Uterus (tissue), 4 donors: ENCODE results near the gene CTDNEP1. TPM values are rescaled to one million over a fixed set of nuclear protein-coding genes. Genes with fewer than 3 reads are reported as not detected.

Experiments
- DNase-seq, 2 donors: peaks; one replicate each; pipeline ENCODE4 v3.0.0-alpha.2; 2019 to 2020
- H3K27ac ChIP-seq, 2 donors: fragments of 200-600 bp; sonication (generic); 1 replicate in 1 of 2; 2 replicates in 1 of 2; pipeline ENCODE4 v1.5.1; 2016 to 2018
- H3K27me3 ChIP-seq, 2 donors: fragments of 200-600 bp; sonication (generic); one replicate each; pipeline ENCODE4 v1.5.1; 2018 to 2019; ENCODE audit warnings: control low read depth in 1 of 2
- H3K36me3 ChIP-seq, 2 donors: fragments of 200-600 bp; sonication (generic); one replicate each; pipeline ENCODE4 v1.5.1; 2019; ENCODE audit warnings: control low read depth in 1 of 2
- H3K4me1 ChIP-seq, 2 donors: fragments of 200-600 bp; sonication (generic); one replicate each; pipeline ENCODE4 v1.5.1; 2018 to 2019; ENCODE audit warnings: control low read depth in 1 of 2
- H3K4me3 ChIP-seq, 2 donors: fragments of 200-600 bp; sonication (generic); 1 replicate in 1 of 2; 2 replicates in 1 of 2; pipeline ENCODE4 v1.5.1; 2018 to 2019; ENCODE audit warnings: mild to moderate bottlenecking in 1 of 2
- H3K9me3 ChIP-seq, 2 donors: fragments of 200-600 bp; sonication (generic); one replicate each; pipeline ENCODE4 v1.5.1; 2019; ENCODE audit warnings: control low read depth in 1 of 2
- POLR2A ChIP-seq, 2 donors: fragments of 450-650 bp; IDR thresholded peaks; one replicate each; pipeline ENCODE4 v1.6.1; 2016; ENCODE audit warnings: antibody characterized with exemption in 2 of 2, mild to moderate bottlenecking in 1 of 2, moderate library complexity in 1 of 2
- intact Hi-C: fragments of 100-400 bp; cut with DNase I; formaldehyde crosslinking; loops from one replicate; pipeline ENCODE4 v1.15.1; 2023; ENCODE audit warnings: low total_unique reads
- total RNA-seq, 4 donors: library from RNA; depleted of rRNA in 3 of 4; stranded (reverse); fragments of >200 nt in 3 of 4; gene quantifications; one replicate each; pipeline versions ENCODE4 v1.1.0 to v1.2.4, GENCODE V29; 2014 to 2023
- TF ChIP-seq, protein P1 (sequence below), 4 experiments: fragments of 200-600 bp in 2 of 4; fragments of 450-650 bp in 2 of 4; sonication (generic) in 2 of 4; IDR thresholded peaks; one replicate each; pipeline ENCODE4 v1.5.1; 2016 to 2019; ENCODE audit warnings: antibody characterized with exemption in 4 of 4, mild to moderate bottlenecking in 2 of 4, moderate library complexity in 1 of 4
- donor health status: DM: yes; HTN: yes; CAD: no.

Gene CTDNEP1
- total RNA-seq, 4 donors from 2014 or later: 13.8 to 115 (median 37.2) TPM

DNA sequence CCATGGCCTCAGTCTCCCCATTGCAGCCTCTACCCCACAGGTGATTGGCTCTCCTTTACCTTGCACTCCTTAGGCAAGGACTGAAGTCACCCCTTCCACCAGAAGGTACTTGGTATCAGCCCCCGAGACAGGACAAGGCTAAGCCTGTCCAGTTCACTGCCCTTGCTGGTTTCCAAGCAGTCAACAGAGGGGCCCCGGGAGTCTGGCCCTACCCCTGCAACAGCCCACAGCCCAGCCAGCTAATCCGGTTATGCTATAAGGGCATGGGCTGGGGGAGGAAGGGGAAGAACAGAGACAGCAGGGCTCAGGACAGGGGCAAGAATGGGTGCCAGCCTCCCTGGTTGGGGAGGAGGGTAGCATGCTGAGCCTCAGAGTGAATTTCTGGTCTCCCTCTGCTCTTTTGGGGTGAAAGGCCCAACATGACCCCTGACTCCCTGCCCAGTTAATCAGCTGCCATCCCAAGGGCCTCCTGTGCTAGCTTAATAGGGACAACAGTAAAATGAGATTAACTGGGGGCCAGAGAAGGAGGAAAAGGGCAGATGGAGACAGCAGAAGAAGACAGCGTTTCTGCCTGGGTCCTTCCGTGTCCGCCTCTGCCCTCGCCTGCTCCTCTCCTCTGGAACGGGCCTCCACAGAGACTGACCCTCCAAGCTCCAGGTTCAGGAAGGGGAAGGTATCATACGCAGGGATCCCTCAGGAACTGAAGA lies 42.6 kb downstream of the CTDNEP1 start:
- H3K36me3 ChIP-seq: no peaks in the 10 kb centered on the region
- H3K9me3 ChIP-seq: no peaks in the 10 kb centered on the region
- intact Hi-C loops: no loop called here
- no peak overlapping the region for H3K4me3 ChIP-seq
- H3K4me1 ChIP-seq: peaks cover 0 to 17% of the 10 kb centered on the region in 2 donors
- no peak for DNase-seq
- H3K27me3 ChIP-seq: no peaks in the 10 kb centered on the region
- no peak for TF ChIP-seq POLR2A (IDR thresholded peaks at IDR 0.05)
- TF ChIP-seq, protein P1, sequence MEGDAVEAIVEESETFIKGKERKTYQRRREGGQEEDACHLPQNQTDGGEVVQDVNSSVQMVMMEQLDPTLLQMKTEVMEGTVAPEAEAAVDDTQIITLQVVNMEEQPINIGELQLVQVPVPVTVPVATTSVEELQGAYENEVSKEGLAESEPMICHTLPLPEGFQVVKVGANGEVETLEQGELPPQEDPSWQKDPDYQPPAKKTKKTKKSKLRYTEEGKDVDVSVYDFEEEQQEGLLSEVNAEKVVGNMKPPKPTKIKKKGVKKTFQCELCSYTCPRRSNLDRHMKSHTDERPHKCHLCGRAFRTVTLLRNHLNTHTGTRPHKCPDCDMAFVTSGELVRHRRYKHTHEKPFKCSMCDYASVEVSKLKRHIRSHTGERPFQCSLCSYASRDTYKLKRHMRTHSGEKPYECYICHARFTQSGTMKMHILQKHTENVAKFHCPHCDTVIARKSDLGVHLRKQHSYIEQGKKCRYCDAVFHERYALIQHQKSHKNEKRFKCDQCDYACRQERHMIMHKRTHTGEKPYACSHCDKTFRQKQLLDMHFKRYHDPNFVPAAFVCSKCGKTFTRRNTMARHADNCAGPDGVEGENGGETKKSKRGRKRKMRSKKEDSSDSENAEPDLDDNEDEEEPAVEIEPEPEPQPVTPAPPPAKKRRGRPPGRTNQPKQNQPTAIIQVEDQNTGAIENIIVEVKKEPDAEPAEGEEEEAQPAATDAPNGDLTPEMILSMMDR (IDR thresholded peaks at IDR 0.05): no peak
- no peak overlapping the region for H3K27ac ChIP-seq

DNA sequence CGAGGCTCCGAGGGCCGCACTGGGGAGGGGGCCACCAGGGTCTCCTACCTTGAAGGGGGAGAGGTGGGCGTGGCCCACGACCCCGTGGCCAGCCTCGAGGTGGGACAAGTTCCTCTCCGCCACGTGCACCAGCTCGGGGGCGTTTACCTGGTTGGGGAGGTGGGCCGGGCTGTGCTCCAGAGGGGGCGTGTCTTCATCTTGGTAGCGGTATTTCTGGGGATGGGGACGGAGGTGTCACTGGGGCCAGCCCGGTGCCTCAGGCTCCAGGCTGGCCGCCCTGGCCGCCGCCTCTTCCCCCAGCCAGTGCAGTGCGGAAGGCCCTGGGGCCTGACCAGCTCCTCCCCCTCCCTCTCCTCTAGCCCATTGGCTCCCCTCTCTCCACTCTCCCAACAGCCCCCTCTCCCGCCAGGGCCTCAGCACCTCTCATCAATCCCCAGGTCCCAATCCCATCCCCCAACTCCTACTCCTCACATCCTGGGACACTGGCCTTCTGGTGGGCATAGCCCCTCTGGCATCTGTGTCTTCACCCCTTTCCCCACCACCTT lies 43.4 kb downstream of the CTDNEP1 start:
- Histone ChIP-seq H3K4me3 (no peak overlapping the region), H3K27ac (peak overlapping the region; percentile 80 to 84), H3K27me3 (no peaks in the 10 kb centered on the region), H3K9me3 (no peaks in the 10 kb centered on the region), H3K36me3 (no peaks in the 10 kb centered on the region), H3K4me1 (peaks cover 0 to 12% of the 10 kb centered on the region in 2 donors)
- TF ChIP-seq POLR2A (IDR thresholded peaks at IDR 0.05): no peak
- TF ChIP-seq, protein P1 (IDR thresholded peaks at IDR 0.05): no peak
- intact Hi-C loops: no loop called here
- no peak for DNase-seq

DNA sequence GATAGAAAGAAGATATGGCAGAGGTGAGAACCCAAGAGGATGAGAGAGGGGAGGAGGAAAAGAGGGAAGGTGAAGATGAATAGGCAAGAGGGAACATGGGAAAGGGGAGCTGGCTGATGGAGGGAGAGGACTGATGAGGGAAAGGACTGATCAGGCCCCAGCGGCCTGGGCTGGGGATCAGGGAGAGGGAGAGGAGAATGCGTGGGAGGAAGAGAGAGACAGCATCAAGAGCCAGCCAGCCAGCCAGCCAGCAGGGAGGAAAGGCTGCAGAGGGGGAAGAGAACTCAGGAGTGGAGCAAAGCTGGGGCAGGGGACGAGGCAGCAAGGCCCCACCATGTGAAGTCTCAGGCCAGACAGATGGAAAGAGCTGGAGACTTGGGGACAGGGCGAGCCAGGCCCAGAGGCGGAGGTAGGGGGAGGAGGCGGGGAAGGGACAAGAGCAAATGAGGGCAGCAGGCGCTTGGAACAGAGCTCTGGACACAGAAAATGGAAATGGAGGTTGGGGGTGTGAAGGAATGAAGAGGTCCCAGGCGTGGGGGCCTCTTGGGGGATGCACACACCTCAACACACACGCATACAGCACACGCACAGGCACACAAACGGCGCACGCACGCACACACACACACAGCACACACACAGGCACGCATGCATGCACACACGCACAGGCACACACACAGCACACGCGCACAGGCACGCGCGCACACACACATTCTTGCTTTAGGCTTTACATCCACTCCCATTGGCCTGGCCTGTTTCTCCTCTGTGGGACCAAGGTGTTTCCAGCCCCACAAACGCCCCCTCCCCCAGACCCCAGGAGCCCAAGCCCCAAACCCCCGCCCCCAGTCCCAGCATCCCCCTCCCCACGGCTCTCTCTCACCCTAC lies 44.2 kb downstream of the CTDNEP1 start:
- TF ChIP-seq, protein P1 (IDR thresholded peaks at IDR 0.05): no peak
- no peak for TF ChIP-seq POLR2A (IDR thresholded peaks at IDR 0.05)
- Histone ChIP-seq H3K27me3 (no peaks in the 10 kb centered on the region), H3K4me3 (no peak overlapping the region), H3K4me1 (peaks cover 0 to 12% of the 10 kb centered on the region in 2 donors), H3K27ac (peak overlapping the region; percentile 80 to 84), H3K9me3 (no peaks in the 10 kb centered on the region), H3K36me3 (no peaks in the 10 kb centered on the region)
- intact Hi-C loops: no loop called here
- peak; percentile 73 to 77 for DNase-seq

DNA sequence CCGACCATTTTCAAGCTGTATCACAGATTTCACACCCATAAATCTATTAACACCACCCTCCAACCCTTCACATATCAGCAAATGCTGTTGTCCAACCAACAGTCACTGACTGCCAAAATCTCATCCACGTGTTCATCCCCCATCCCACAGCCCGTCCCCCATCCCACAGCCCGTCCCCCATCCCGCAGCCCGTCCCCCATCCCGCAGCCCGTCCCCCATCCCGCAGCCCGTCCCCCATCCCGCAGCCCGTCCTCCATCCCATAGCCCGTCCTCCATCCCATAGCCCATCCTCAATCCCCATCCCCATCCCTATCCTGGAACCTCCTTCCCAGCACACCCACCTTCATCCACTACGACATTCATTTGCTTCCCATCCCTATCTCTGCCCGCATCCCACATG lies 46.0 kb downstream of the CTDNEP1 start:
- intact Hi-C loops: no loop called here
- peak overlapping the region; percentile 42 to 54 for H3K4me3 ChIP-seq
- H3K27me3 ChIP-seq: no peaks in the 10 kb centered on the region
- no peak for DNase-seq
- peaks cover 0 to 12% of the 10 kb centered on the region in 2 donors for H3K4me1 ChIP-seq
- H3K36me3 ChIP-seq: no peaks in the 10 kb centered on the region
- H3K9me3 ChIP-seq: no peaks in the 10 kb centered on the region
- TF ChIP-seq POLR2A (IDR thresholded peaks at IDR 0.05): no peak
- TF ChIP-seq, protein P1 (IDR thresholded peaks at IDR 0.05): no peak
- peak overlapping the region; percentile 80 to 84 for H3K27ac ChIP-seq
